Osteoblast (primary cell): ENCODE data around the gene CLIC1. TPM values are rescaled to one million over a fixed set of nuclear protein-coding genes. Genes with fewer than 3 reads are reported as not detected.

Source experiments
- DNase-seq: peaks from one replicate; pipeline ENCODE4 v3.0.0; 2011; ENCODE audit warnings: low spot score, mixed read lengths; ENCODE audit not compliant: insufficient read length; ENCODE audit errors: missing footprints
- H2AFZ ChIP-seq: 2 replicates; pipeline ENCODE4 v1.6.0; 2011; ENCODE audit warnings: mild to moderate bottlenecking, low read length
- H3K27ac ChIP-seq: 2 replicates; pipeline ENCODE4 v1.5.1; 2011; ENCODE audit warnings: mild to moderate bottlenecking, low read depth, low read length, moderate library complexity
- H3K27me3 ChIP-seq: 2 replicates; pipeline ENCODE4 v1.6.0; 2012; ENCODE audit warnings: mild to moderate bottlenecking, control low read depth, inconsistent platforms, low read length, moderate library complexity; ENCODE audit not compliant: insufficient read depth
- H3K36me3 ChIP-seq: 2 replicates; pipeline ENCODE4 v1.5.1; 2011; ENCODE audit warnings: mild to moderate bottlenecking, low read length, control low read depth, moderate library complexity; ENCODE audit not compliant: insufficient read depth
- H3K4me1 ChIP-seq: 2 replicates; pipeline ENCODE4 v1.5.1; 2011; ENCODE audit warnings: mild to moderate bottlenecking, low read length, control low read depth, moderate library complexity; ENCODE audit not compliant: insufficient read depth
- H3K4me2 ChIP-seq: 2 replicates; pipeline ENCODE4 v1.6.0; 2011; ENCODE audit warnings: mild to moderate bottlenecking, low read length; ENCODE audit not compliant: insufficient read depth
- H3K4me3 ChIP-seq: fragments of 200-600 bp; sonication (generic); 3 replicates; pipeline ENCODE4 v1.5.1; 2012; ENCODE audit warnings: mild to moderate bottlenecking, low read length, inconsistent platforms; ENCODE audit not compliant: insufficient read depth
- H3K79me2 ChIP-seq: 2 replicates; pipeline ENCODE4 v1.6.0; 2012; ENCODE audit warnings: mild to moderate bottlenecking, low read length, control low read depth, inconsistent platforms; ENCODE audit not compliant: insufficient read depth
- H3K9me3 ChIP-seq: 2 replicates; pipeline ENCODE4 v1.5.1; 2011; ENCODE audit warnings: low read depth, low read length, control low read depth
- H4K20me1 ChIP-seq: 2 replicates; pipeline ENCODE4 v1.6.0; 2012; ENCODE audit warnings: mild to moderate bottlenecking, low read length, control low read depth; ENCODE audit not compliant: insufficient read depth
- CTCF ChIP-seq: IDR thresholded peaks from 2 replicates; pipeline ENCODE4 v1.5.1; 2011; ENCODE audit warnings: mild to moderate bottlenecking, low read depth, low read length, moderate library complexity; ENCODE audit errors: extremely low read depth
- total RNA-seq: library from RNA; depleted of rRNA; stranded (reverse); fragments of >200 nt; gene quantifications from 2 replicates; pipeline ENCODE4 v1.2.3, GENCODE V29; 2012

CLIC1 gene
- total RNA-seq, 1 donor: 502 TPM

GRCh38 chr6:31782126-31782855, 46.0 kb upstream of the CLIC1 start:
- TF ChIP-seq CTCF: no peak
- peaks cover 68% of the 10 kb centered on the region for H3K36me3 ChIP-seq

GRCh38 chr6:31781244-31782125, 45.2 kb upstream of the CLIC1 start:
- DNase-seq: peak; percentile 63
- no peak overlapping the region for H2AFZ ChIP-seq

More at GRCh38 chr6:31782126-31782855, 46.0 kb upstream of the CLIC1 start:
- no peaks in the 10 kb centered on the region for H3K27me3 ChIP-seq
- no peak overlapping the region for H2AFZ ChIP-seq
- no peaks in the 10 kb centered on the region for H3K9me3 ChIP-seq
- peak; percentile 51 for DNase-seq
- H3K4me2 ChIP-seq: no peak overlapping the region
- H3K4me3 ChIP-seq: no peak overlapping the region
- H4K20me1 ChIP-seq: peaks cover 3% of the 10 kb centered on the region
- H3K27ac ChIP-seq: no peak overlapping the region
- H3K4me1 ChIP-seq: peaks cover 4% of the 10 kb centered on the region
- no peaks in the 10 kb centered on the region for H3K79me2 ChIP-seq

GRCh38 chr6:31780507-31781243, 44.3 kb upstream of the CLIC1 start:
- peaks cover 3% of the 10 kb centered on the region for H4K20me1 ChIP-seq
- peaks cover 12% of the 10 kb centered on the region for H3K4me1 ChIP-seq
- H3K27ac ChIP-seq: no peak overlapping the region
- no peaks in the 10 kb centered on the region for H3K79me2 ChIP-seq
- no peak overlapping the region for H3K4me2 ChIP-seq
- no peak for TF ChIP-seq CTCF
- H2AFZ ChIP-seq: no peak overlapping the region
- no peaks in the 10 kb centered on the region for H3K9me3 ChIP-seq
- peak; percentile 55 for DNase-seq
- H3K4me3 ChIP-seq: no peak overlapping the region
- no peaks in the 10 kb centered on the region for H3K27me3 ChIP-seq
- peaks cover 59% of the 10 kb centered on the region for H3K36me3 ChIP-seq

More at GRCh38 chr6:31781244-31782125, 45.2 kb upstream of the CLIC1 start:
- TF ChIP-seq CTCF: no peak
- Histone ChIP-seq H4K20me1 (peaks cover 3% of the 10 kb centered on the region), H3K4me3 (no peak overlapping the region), H3K4me1 (peaks cover 12% of the 10 kb centered on the region), H3K27ac (no peak overlapping the region), H3K9me3 (no peaks in the 10 kb centered on the region), H3K79me2 (no peaks in the 10 kb centered on the region), H3K4me2 (no peak overlapping the region), H3K27me3 (no peaks in the 10 kb centered on the region), H3K36me3 (peaks cover 60% of the 10 kb centered on the region)
